ENCODE data around the gene LIPK. TPM values are rescaled to one million over a fixed set of nuclear protein-coding genes. Genes with fewer than 3 reads are reported as not detected.

The LIPK gene, protein sequence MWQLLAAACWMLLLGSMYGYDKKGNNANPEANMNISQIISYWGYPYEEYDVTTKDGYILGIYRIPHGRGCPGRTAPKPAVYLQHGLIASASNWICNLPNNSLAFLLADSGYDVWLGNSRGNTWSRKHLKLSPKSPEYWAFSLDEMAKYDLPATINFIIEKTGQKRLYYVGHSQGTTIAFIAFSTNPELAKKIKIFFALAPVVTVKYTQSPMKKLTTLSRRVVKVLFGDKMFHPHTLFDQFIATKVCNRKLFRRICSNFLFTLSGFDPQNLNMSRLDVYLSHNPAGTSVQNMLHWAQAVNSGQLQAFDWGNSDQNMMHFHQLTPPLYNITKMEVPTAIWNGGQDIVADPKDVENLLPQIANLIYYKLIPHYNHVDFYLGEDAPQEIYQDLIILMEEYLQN
- not detected in 2 replicates for total RNA-seq

DNA sequence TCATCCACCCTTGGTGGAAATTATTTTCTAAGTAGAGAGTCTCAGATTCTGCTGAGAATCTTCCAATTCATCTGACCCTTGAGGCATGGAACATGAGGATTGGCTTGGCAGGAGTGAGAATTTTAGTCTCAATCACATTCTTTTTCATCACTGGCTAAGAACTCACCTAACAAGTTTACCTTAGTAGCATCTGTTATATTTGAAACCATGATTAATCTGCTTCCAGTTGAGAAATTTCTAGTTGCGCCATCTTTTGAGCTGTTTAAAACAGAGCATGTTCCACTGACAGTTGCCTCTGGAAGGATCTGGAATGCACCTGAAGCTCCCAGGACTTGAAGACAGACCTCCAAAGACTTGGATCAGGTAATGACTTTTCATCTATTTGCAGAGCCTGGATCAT is at the start of gene LIPK:
LIPK (plus strand) TSS at position 292 of the 400 bp plus-strand sequence. CDS start 18,295 bp downstream, outside the sequence.

DNA sequence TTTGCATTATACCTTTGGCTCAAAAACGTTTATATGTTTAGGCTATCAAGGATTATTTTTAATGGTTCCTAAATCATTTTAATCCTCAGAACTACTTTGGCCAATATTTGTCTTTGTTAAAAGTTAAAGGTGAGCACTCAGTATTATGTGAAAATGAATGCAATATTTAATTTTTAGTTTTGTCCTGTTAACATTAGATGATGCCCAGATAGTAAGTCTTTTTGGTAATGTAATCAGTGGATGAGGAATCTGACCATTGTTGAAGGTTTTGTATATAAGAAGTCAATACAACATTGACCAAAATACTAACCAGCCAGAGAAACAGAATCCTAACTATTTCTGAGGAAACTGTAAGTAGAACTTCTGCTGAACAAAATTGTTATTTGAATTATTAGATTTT is 41.9 kb upstream of the LIPK start, which contains the start of gene LIPF:
LIPF (plus strand) TSS at position 301 of the 400 bp plus-strand sequence. CDS start 2,856 bp downstream, outside the sequence.

DNA sequence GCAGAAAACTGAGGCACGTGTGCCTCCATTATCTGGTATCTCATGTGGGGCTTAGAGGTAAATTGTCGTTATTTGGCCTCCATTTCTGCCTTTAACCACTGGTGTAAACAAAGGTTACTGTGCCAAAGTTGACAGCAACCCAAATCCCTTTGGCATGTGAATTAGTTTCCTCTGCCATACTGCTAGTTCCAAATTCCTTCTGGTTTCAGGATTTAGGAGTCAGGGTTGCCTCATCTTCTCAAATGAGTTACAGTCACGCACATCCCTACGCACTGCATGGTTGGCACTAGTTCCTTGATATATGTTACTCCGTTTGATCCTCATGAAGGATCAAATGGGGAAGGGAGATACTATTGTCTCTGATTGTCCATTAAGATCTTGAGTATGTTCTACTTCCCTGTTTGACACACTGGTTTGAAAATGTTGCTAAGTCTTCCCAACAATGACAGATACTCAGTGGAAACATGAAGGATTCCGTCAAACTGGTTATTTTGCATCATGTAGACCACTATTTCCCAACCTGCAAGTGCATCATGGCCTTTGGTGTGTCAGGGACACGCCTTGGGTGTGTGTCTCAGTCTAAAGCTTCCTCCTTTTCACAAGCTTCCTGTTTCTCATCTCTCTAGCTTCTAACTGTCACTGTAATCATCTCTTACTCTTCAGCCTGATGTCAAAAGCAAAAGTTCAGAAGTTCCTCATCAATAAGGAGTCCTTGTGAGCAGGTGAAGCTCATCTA is 53.5 kb downstream of the LIPK start, which contains the start of gene LIPN:
LIPN (plus strand) TSS at position 655 of the 736 bp plus-strand sequence. CDS start 1,386 bp downstream, outside the sequence.

Other genes starting within 250 kb of the LIPK start
- gene RNLS, start 122.9 kb upstream of the LIPK start, total RNA-seq = 21.7 and 32.7 TPM in 2 replicates
- 0.17 TPM in 1 of 2 replicates, not detected in the other for gene LIPJ, start 119.5 kb upstream of the LIPK start, total RNA-seq
- gene LIPF, start 41.8 kb upstream of the LIPK start, total RNA-seq = 0.29 TPM in 1 of 2 replicates, not detected in the other
- not detected in 2 replicates for gene LIPN, start 53.8 kb downstream of the LIPK start, total RNA-seq
- not detected in 2 replicates for gene LIPM, start 96.5 kb downstream of the LIPK start, total RNA-seq
- gene ANKRD22, start 145.6 kb downstream of the LIPK start, total RNA-seq = not detected in 2 replicates
- 33.2 and 49.3 TPM in 2 replicates for gene STAMBPL1, start 174.0 kb downstream of the LIPK start, total RNA-seq
- gene ACTA2, start 246.5 kb downstream of the LIPK start, total RNA-seq = 85.4 and 186 TPM in 2 replicates

Measured in smooth muscle cell of trachea (primary cell).